GM19324 (cell line): ENCODE results near the gene SLC12A2.

Source experiments
- ATAC-seq: cut with Tn5 transposase; IDR thresholded peaks from one replicate; pipeline ENCODE4 v1.9.1; 2021; ENCODE audit warnings: mild to moderate bottlenecking, moderate library complexity; ENCODE audit not compliant: unreplicated experiment, low FRiP score

The SLC12A2 gene

GRCh38 chr5:128093368-128093767 lies 9.8 kb downstream of the SLC12A2 start:
- no peak for ATAC-seq

GRCh38 chr5:128097224-128097623 lies 13.7 kb downstream of the SLC12A2 start:
- no peak for ATAC-seq

GRCh38 chr5:128097781-128098180 lies 14.2 kb downstream of the SLC12A2 start:
- ATAC-seq = no peak

GRCh38 chr5:128099944-128100343 lies 16.4 kb downstream of the SLC12A2 start:
- no peak for ATAC-seq

- no peak for ATAC-seq
These were observed 17.4 kb downstream of the SLC12A2 start for GRCh38 chr5:128100860-128101557.

- no peak for ATAC-seq
These were observed 18.1 kb downstream of the SLC12A2 start for GRCh38 chr5:128101676-128102075.

DNA sequence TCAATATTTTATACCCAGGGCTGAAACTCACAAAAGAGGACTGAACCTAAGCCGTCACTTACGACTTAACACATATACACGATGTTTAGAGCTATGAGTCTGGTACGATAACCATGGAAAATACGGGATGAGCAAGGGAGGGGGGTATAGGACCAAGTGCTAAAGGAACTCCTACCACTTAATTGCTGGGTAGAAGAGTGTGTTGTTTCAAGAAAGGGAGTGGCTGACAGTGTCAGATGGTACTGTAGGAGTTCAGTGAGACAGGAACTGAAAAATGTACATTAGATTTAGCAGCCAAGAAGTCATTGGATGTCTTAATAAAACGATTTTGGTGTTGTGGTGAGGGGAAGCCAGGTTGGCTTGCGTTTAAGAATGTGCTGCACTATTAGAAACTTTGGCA lies 21.6 kb downstream of the SLC12A2 start:
- no peak for ATAC-seq

DNA sequence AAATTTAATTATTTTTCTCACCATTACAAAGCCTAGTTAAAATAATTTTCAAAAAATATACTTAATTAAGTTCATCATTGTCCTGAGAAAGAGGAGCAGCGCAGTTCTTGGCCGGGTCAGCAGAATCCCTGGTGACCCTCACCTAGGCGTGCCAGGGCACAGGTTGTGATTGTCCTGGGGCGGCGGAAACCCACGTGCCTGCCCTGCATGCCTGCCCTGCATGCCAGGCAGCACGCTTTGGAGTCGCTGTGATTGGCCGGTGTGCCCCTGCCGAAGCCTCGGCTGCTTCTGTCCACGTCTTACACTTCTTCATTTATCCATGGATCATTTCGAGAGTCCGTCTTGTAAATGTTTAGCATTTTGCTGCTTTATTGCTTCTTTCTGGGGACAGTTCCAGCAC lies 25.6 kb downstream of the SLC12A2 start:
- ATAC-seq = no peak

DNA sequence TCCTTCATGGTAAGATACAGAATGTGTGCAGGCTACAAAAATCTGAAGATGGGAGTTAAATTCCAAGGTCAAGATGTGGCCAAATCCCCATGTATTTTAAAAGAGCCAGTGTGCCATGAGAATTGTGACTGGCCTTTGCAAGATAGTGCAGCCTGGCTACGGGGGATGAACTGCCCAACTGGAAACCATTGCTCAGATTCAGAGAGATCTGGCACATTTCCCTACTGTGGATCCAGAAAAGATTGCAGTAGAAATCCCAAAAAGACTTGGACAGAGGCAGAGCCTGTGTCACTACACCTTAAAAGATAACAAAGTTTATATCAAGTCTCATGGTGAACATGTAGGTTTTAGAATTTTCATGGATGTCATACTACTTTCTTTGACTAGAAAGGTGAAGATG lies 26.2 kb downstream of the SLC12A2 start:
- no peak for ATAC-seq

- ATAC-seq = no peak
These were observed 28.4 kb downstream of the SLC12A2 start for GRCh38 chr5:128111818-128112448.

DNA sequence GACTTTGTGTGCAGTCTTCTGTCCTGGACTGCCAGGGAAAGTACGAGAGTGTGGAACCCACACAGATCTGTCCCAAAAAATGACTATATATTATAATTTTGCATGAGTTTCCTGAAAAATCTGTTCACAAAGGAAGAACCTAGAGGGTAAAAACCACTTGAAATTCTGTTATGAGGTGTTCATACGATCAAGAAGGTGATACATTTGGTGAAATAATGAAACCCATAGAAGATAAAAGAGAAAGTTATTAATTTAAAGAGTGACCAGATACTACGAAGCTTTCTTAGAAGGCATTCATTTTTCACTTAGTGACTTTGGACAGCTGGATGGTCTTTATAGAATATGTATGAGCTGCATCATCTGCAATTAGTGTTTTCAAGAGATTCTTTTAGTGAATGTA lies 32.9 kb downstream of the SLC12A2 start:
- ATAC-seq = no peak

- no peak for ATAC-seq
These were observed 34.6 kb downstream of the SLC12A2 start for GRCh38 chr5:128118214-128118613.

- ATAC-seq = no peak
These were observed 38.1 kb downstream of the SLC12A2 start for GRCh38 chr5:128121651-128122050.

DNA sequence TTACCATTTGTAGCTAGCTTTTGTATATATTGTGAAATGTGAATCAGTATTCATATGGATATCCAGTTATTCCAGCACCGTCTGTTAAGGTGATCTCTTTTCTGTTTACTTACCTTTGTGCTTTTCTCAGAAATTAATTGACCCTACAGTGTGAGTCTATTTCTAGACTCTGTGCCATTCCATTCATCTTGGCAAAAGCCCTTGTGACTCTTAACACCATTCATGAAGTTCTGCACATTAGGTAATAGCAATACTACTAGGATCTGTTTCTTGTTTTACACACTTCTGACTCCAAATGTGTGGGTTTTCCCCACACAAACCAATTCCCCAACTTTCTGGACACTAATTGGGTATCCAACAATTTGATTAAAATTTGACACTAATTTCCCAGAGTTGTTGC lies 40.4 kb downstream of the SLC12A2 start:
- ATAC-seq = no peak

GRCh38 chr5:128126241-128126640 lies 42.7 kb downstream of the SLC12A2 start:
- ATAC-seq = no peak

GRCh38 chr5:128132499-128132898 lies 48.9 kb downstream of the SLC12A2 start:
- no peak for ATAC-seq

DNA sequence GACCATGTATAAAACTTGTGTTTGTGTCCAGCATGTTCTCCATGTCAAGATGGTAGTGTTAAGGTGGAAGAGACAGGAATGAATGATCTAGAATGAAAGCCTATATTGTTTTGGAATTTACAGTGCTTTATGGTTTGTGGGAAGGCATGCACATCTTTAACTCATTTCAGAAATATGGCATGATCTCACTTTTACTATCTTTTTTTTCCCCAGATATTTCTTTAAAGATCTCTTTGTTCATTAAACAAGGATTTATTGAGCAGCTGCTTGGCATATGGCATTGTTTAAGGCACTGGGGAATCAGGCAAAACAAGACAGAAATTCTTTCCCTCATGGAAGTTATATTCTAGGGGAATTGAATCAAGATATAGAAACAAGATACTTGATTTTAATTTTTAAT lies 51.7 kb downstream of the SLC12A2 start:
- ATAC-seq = no peak

- ATAC-seq = no peak
These were observed 60.3 kb downstream of the SLC12A2 start for GRCh38 chr5:128143911-128144310.

DNA sequence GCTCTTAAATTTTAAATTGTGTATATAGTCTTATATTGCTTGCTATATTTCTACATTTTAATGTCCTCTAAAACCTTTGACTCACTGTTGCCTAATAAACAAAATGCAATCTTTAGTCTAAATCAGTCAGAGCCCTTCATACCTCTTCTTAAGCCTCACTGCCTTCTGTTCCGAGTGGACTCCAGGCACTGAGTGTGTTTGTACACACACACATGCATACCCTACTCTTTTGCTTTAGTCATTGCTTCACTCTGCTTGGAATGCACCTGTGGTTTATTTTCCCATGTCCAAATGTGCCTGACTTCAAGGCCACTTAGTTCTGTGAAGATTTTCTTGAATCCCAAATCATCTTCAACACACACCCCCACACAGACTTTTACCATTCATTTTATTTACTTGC lies 60.9 kb downstream of the SLC12A2 start:
- ATAC-seq = no peak

DNA sequence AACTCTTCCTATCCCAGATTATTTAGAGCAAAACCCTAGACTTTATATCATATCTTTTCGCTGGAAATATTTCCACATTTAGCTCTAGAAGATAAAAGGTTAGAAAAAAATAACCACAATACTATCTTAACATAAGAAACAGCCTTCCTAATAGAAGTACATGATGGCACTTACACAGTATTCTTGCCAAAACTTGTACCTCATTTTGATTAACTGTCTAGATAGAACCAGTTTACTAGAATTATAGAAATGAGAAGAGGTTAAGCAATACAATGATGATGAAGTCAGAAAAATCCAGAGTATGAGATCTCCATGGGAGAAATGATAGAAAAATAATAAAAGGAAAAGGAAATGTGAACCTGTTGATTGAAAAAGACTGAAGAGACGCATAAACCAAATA lies 63.1 kb downstream of the SLC12A2 start:
- no peak for ATAC-seq

DNA sequence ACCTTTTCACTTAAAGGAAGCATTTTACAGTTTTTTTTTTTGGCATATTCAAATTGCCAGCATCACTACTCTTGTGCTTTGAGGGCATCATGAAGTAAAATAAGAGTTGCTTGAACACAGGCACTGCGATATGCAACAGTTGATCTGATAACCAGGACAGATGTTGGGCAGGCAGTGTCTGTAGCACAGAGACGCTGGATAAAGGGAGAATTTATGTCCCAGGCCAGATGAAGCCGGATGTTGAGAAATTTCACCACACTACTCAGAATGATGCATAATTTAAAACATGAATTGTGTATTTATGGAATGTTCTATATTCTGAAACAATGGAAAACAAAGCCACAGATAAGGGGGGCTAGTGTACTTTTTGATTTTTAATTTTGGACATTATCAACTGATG lies 71.4 kb downstream of the SLC12A2 start:
- ATAC-seq = no peak

DNA sequence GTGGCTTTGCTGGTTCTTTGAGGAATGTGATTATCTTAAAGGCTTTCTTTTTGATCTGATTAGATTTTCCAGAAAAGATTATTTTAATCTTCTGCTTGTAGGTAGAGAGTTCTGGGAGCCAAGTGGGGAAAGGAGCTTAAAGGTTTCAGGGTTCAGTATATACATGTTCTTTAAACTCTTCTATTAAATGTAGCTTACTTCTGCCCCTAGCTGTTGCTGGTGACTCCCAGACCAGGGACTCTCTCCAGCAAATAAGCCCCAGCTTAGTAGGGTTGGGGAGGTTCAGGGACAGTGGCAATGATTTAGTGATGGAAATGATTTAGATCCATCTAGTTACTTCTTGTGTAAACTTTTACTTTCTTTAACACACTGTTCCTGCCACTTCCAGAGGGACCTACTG lies 72.2 kb downstream of the SLC12A2 start:
- no peak for ATAC-seq
